GM12878 (cell line): ENCODE measurements around the gene MEX3C. TPM values are rescaled to one million over a fixed set of nuclear protein-coding genes. Genes with fewer than 3 reads are reported as not detected.

Experiments
- ATAC-seq: fragments of 200-7000 bp; cut with Tn5 transposase; 3 replicates; pipeline ENCODE4 v1.9.1; 2020; ENCODE audit warnings: mild to moderate bottlenecking, moderate library complexity
- BruUV-seq: library from RNA; stranded (reverse); fragments of 400-500 nt; replicated peaks from 2 replicates; lab custom pipeline; 2021; lab: Mats Ljungman, UMichigan
- CTCF ChIA-PET: fragments of 300-600 bp; sonication (Branson Sonifier 250); formaldehyde crosslinking; extraction: SDS; loops from one replicate; lab custom pipeline; 2021; ENCODE audit warnings: inconsistent platforms; lab: Yijun Ruan, JAX
- POLR2A ChIA-PET: fragments of 350-600 bp; formaldehyde crosslinking; extraction: SDS; loops from one replicate; lab custom pipeline; 2021; ENCODE audit warnings: inconsistent platforms; lab: Charles Lee
- RAD21 ChIA-PET: fragments of 300-600 bp; sonication (Branson Sonifier 250); formaldehyde crosslinking; loops from one replicate; lab custom pipeline; 2023; ENCODE audit warnings: antibody characterized with exemption; ENCODE audit not compliant: unreplicated experiment; lab: Charles Lee
- SMC1A ChIA-PET: fragments of 300-600 bp; sonication (Branson Sonifier 250); formaldehyde crosslinking; loops from one replicate; lab custom pipeline; 2023; ENCODE audit not compliant: unreplicated experiment, uncharacterized antibody; lab: Charles Lee
- DNase-seq: peaks from one replicate; pipeline ENCODE4 v3.0.0-alpha.2; 2011; ENCODE audit warnings: low read depth, low spot score
- FAIRE-seq: peaks from 3 replicates; lab custom pipeline; 2011; peaks lifted over from hg19 to GRCh38; lab: Jason Lieb, UNC
- H2AFZ ChIP-seq: 2 replicates; pipeline ENCODE4 v1.6.0; 2011; ENCODE audit warnings: low read depth, low read length, control low read depth; ENCODE audit not compliant: control insufficient read depth
- H3K27ac ChIP-seq: 2 replicates; pipeline ENCODE4 v1.5.1; 2011; ENCODE audit warnings: control low read depth; ENCODE audit not compliant: control insufficient read depth, insufficient read depth
- H3K27me3 ChIP-seq, 2 experiments: replicated peaks in 1 of 2; 2 replicates each; pipeline versions ENCODE4 v1.6.0 to v1.6.1; 2011; ENCODE audit warnings: low read length in 1 of 2; ENCODE audit not compliant: control insufficient read depth in 2 of 2, insufficient read depth in 2 of 2
- H3K36me3 ChIP-seq, 2 experiments: 2 replicates each; pipeline ENCODE4 v1.5.1; 2011; ENCODE audit warnings: low read length in 1 of 2; ENCODE audit not compliant: control insufficient read depth in 2 of 2, insufficient read depth in 2 of 2
- H3K4me1 ChIP-seq: 2 replicates; pipeline ENCODE4 v1.6.1; 2011; ENCODE audit warnings: mild to moderate bottlenecking, low read length, moderate library complexity, mixed read lengths; ENCODE audit not compliant: control insufficient read depth, insufficient read depth
- H3K4me2 ChIP-seq: 2 replicates; pipeline ENCODE4 v1.6.0; 2011; ENCODE audit warnings: control low read depth; ENCODE audit not compliant: control insufficient read depth, insufficient read depth
- H3K4me3 ChIP-seq: fragments of 200-600 bp; sonication (generic); 2 replicates; pipeline ENCODE4 v1.5.1; 2016
- H3K79me2 ChIP-seq: 2 replicates; pipeline ENCODE4 v1.6.0; 2011; ENCODE audit warnings: low read length; ENCODE audit not compliant: control insufficient read depth, insufficient read depth
- H3K9ac ChIP-seq: 2 replicates; pipeline ENCODE4 v1.8.0; 2011; ENCODE audit warnings: low read length, control low read depth, mixed read lengths; ENCODE audit not compliant: control insufficient read depth, insufficient read depth
- H3K9me3 ChIP-seq: replicated peaks from 3 replicates; pipeline ENCODE4 v1.5.1; 2011; ENCODE audit warnings: mild to moderate bottlenecking, low read length; ENCODE audit not compliant: control insufficient read depth, insufficient read depth
- H4K20me1 ChIP-seq: 2 replicates; pipeline ENCODE4 v1.6.0; 2011; ENCODE audit not compliant: control insufficient read depth, insufficient read depth
- ATF2 ChIP-seq: IDR thresholded peaks from 2 replicates; pipeline ENCODE4 v1.6.1; 2012; ENCODE audit warnings: low read length, inconsistent platforms
- CEBPB ChIP-seq, 2 experiments: fragments of 150-350 bp in 1 of 2; IDR thresholded peaks; 2 replicates each; pipeline ENCODE4 v1.6.1; 2012 to 2014; ENCODE audit warnings: low read depth in 2 of 2, low read length in 2 of 2, borderline replicate concordance in 1 of 2, inconsistent platforms in 1 of 2
- CHD1 ChIP-seq: IDR thresholded peaks from 2 replicates; pipeline ENCODE4 v1.6.1; 2012; ENCODE audit warnings: low read depth, low read length, improper control_type of control experiment
- ETV6 ChIP-seq, 2 experiments: fragments of 450-650 bp in 1 of 2; IDR thresholded peaks in 1 of 2; conservative IDR thresholded peaks in 1 of 2; 2 replicates each; pipeline ENCODE4 v1.6.1; 2014; ENCODE audit warnings: antibody characterized with exemption in 1 of 2, borderline replicate concordance in 1 of 2, low read depth in 1 of 2, mild to moderate bottlenecking in 1 of 2, moderate library complexity in 1 of 2
- MAX ChIP-seq: IDR thresholded peaks from 2 replicates; pipeline ENCODE4 v1.6.1; 2012; ENCODE audit warnings: low read depth, low read length, improper control_type of control experiment
- NFIC ChIP-seq: IDR thresholded peaks from 2 replicates; pipeline ENCODE4 v1.6.1; 2012; ENCODE audit warnings: low read depth, mild to moderate bottlenecking, inconsistent platforms, low read length, moderate library complexity
- PAX5 ChIP-seq: IDR thresholded peaks from 2 replicates; pipeline ENCODE4 v1.6.1; 2011; ENCODE audit warnings: low read depth, low read length, borderline replicate concordance
- PAX8 ChIP-seq: fragments of 450-650 bp; IDR thresholded peaks from 2 replicates; pipeline ENCODE4 v1.6.1; 2017; ENCODE audit warnings: mild to moderate bottlenecking, moderate library complexity
- RAD21 ChIP-seq: IDR thresholded peaks from 2 replicates; pipeline ENCODE4 v1.6.1; 2011; ENCODE audit warnings: mild to moderate bottlenecking, low read depth, low read length, moderate library complexity; ENCODE audit not compliant: insufficient read depth
- RCOR1 ChIP-seq: conservative IDR thresholded peaks from 2 replicates; pipeline ENCODE4 v1.6.1; 2012; ENCODE audit warnings: low read depth, low read length, improper control_type of control experiment
- RFX5 ChIP-seq: IDR thresholded peaks from 2 replicates; pipeline ENCODE4 v1.6.1; 2011; ENCODE audit warnings: low read depth, low read length, improper control_type of control experiment
- STAT3 ChIP-seq: IDR thresholded peaks from 2 replicates; pipeline ENCODE4 v1.6.1; 2011; ENCODE audit warnings: low read depth, low read length, improper control_type of control experiment
- TCF7 ChIP-seq: IDR thresholded peaks from 2 replicates; pipeline ENCODE4 v1.6.1; 2014; ENCODE audit warnings: antibody characterized with exemption, borderline replicate concordance
- ZNF207 ChIP-seq: fragments of 450-650 bp; IDR thresholded peaks from 2 replicates; pipeline ENCODE4 v1.6.1; 2014; ENCODE audit warnings: antibody characterized with exemption, mild to moderate bottlenecking, borderline replicate concordance
- ZNF687 ChIP-seq: fragments of 450-650 bp; IDR thresholded peaks from 2 replicates; pipeline ENCODE4 v1.6.1; 2017; ENCODE audit warnings: mild to moderate bottlenecking, moderate library complexity
- WGBS: methylation state at CpG from one replicate; pipeline ENCODE4 v1.1.6; 2016; ENCODE audit warnings: low lambda C conversion rate; ENCODE audit not compliant: insufficient replicate concordance, insufficient coverage; ENCODE audit errors: missing lambda C conversion rate; 5-methylcytosine and 5-hydroxymethylcytosine counted together
- in situ Hi-C: fragments of 300-500 bp; cut with MboI; formaldehyde crosslinking; loops from 9 replicates; pipeline ENCODE4 v1.14.3; 2018; ENCODE audit warnings: mixed read lengths
- intact Hi-C: fragments of 100-400 bp; cut with micrococcal nuclease; formaldehyde crosslinking; loops from one replicate; pipeline ENCODE4 v1.14.2; 2022; ENCODE audit not compliant: unreplicated experiment
- polyA plus RNA-seq, 11 experiments: library from polyadenylated mRNA; depleted of rRNA in 4 of 11; unstranded in 6 of 11; stranded (reverse) in 5 of 11; fragments of >200 nt; fragmentation: Nextera tagmentation in 4 of 11; fragmentation: Illumina TruSeq in 1 of 11; extraction: Ambion mirVana in 4 of 11; extraction: Trizol in 1 of 11; gene quantifications; 1 replicate in 1 of 11; 2 replicates in 10 of 11; pipeline versions ENCODE4 v1.2.1 to v1.2.3, GENCODE V29; 2011 to 2016; ENCODE audit warnings: inconsistent platforms in 2 of 11, missing spikeins in 2 of 11, low read depth in 1 of 11
- total RNA-seq, 4 experiments: library from RNA; depleted of rRNA in 3 of 4; stranded (reverse); fragments of >200 nt in 3 of 4; fragmentation: Illumina TruSeq in 1 of 4; extraction: Trizol in 1 of 4; gene quantifications; 2 replicates each; pipeline versions ENCODE4 v1.2.1 to v1.2.3, GENCODE V29; 2013 to 2021

MEX3C gene
- total and polyA plus RNA-seq, 10 of the 15 experiments (the other 5 are each of a cell fraction or from before 2014, with no cell fraction given) = 6.7 to 48.8 (median 21.3) TPM

- H3K4me3 ChIP-seq = peak overlapping the region; percentile 45
- TF ChIP-seq PAX5 (no peak), ETV6 (conservative IDR thresholded peaks at IDR 0.05 in 1 of 2, IDR thresholded peaks at IDR 0.05 in 1 of 2; ENCODE audit: borderline replicate concordance in 1 of 2, low read depth in 1 of 2) (no peak), CEBPB (IDR thresholded peaks at IDR 0.05; ENCODE audit: borderline replicate concordance in 1 of 2, low read depth in 2 of 2, low read length in 2 of 2) (no peak), TCF7 (no peak), ZNF207 (no peak), RCOR1 (no peak), ATF2 (no peak), MAX (no peak), STAT3 (no peak), NFIC (no peak), CHD1 (no peak), PAX8 (no peak), RFX5 (no peak), RAD21 (no peak), ZNF687 (no peak)
These were observed 5.5 kb downstream of the MEX3C start for GRCh38 chr18:51192026-51192425.

More at GRCh38 chr18:51192026-51192425, 5.5 kb downstream of the MEX3C start:
- POLR2A ChIA-PET = interaction anchor here (0.5 to 2.4 kb wide), 4 partner anchors 9 to 164 kb away, joined by 4 to 15 read pairs (median 6); no protein-coding TSS in a partner anchor
- Histone ChIP-seq H3K9me3 (no peaks in the 10 kb centered on the region), H3K4me1 (peaks cover 25% of the 10 kb centered on the region), H3K27me3 (no peaks in the 10 kb centered on the region), H3K9ac (0 out of 2 replicates have a peak overlapping the region, but pooled peaks have one; percentile 15), H4K20me1 (no peaks in the 10 kb centered on the region), H3K36me3 (no peaks in the 10 kb centered on the region), H3K27ac (peak overlapping the region; percentile 40; the same call in 1 of the 2 replicates), H3K79me2 (peaks cover 98% of the 10 kb centered on the region), H2AFZ (no peak overlapping the region), H3K4me2 (peak overlapping the region; percentile 78)
- CTCF ChIA-PET = interaction anchor here (0.6 to 2.3 kb wide), 9 partner anchors 8 to 86 kb away, joined by 3 to 14 read pairs (median 4); no protein-coding TSS in a partner anchor
- no peak for FAIRE-seq
- 46% methylated on average over 2 of the region's 2 CpGs for WGBS
- no TSS peak for BruUV-seq
- in situ Hi-C loops = loop anchor here (10.0 kb wide), 1 partner anchor 307 kb away; no protein-coding TSS in a partner anchor
- SMC1A ChIA-PET = interaction anchor here (0.8 to 8.1 kb wide), 11 partner anchors 8 to 94 kb away, joined by 3 to 79 read pairs (median 4); no protein-coding TSS in a partner anchor
- intact Hi-C loops = loop anchor here (10.0 kb wide), 2 partner anchors 317 to 533 kb away; partner anchors contain the start of gene ME2
- DNase-seq = no peak
- ATAC-seq = no peak
- RAD21 ChIA-PET = interaction anchor here (0.6 to 2.3 kb wide), 8 partner anchors 8 to 84 kb away, joined by 3 to 15 read pairs (median 4); no protein-coding TSS in a partner anchor
